Astrocyte of the hippocampus (primary cell): ENCODE measurements around the gene TRMT2B.
A peak's percentile ranks its signal among the peaks of the same experiment; 100 is the strongest.
"Not testable (repeated sequence)": the region's sequence is repeated elsewhere in the genome, so short reads cannot be mapped to it uniquely, and the experiment has no call there.

Experiments
- DNase-seq: peaks from one replicate; pipeline ENCODE4 v3.0.0; 2011; ENCODE audit warnings: low read depth, low spot score

TRMT2B gene

GRCh38 chrX:101051549-101052302 lies at the start of gene TRMT2B:
TSS of gene TRMT2B (minus strand) at chrX:101052111. CDS start at chrX:101042289, 9,822 bp downstream.
- DNase-seq: peak; percentile 81

GRCh38 chrX:101097546-101098453 lies 45.9 kb upstream of the TRMT2B start, which contains the start of gene CENPI:
TSS of gene CENPI (plus strand) at chrX:101098204. CDS start at chrX:101101071, 2,867 bp downstream.
- DNase-seq: peak; percentile 97

GRCh38 chrX:101091817-101092216 lies 39.9 kb upstream of the TRMT2B start:
- DNase-seq: no peak

- no peak for DNase-seq
These were observed 29.3 kb upstream of the TRMT2B start for GRCh38 chrX:101081231-101081630.

- no peak for DNase-seq
These were observed 28.6 kb upstream of the TRMT2B start for GRCh38 chrX:101080326-101081124.

- no peak for DNase-seq
These were observed 27.9 kb upstream of the TRMT2B start for GRCh38 chrX:101079736-101080270.

- DNase-seq: peak; percentile 49
These were observed 27.0 kb upstream of the TRMT2B start, which contains the start of gene TMEM35A for GRCh38 chrX:101078716-101079598. TSS of gene TMEM35A (plus strand) at chrX:101078879. CDS start at chrX:101079003, 124 bp downstream.

GRCh38 chrX:101071582-101071981 lies 19.7 kb upstream of the TRMT2B start:
- no peak for DNase-seq

- DNase-seq: peak; percentile 36
These were observed 10.3 kb upstream of the TRMT2B start for GRCh38 chrX:101062176-101062575.

- no peak for DNase-seq
These were observed 5.3 kb upstream of the TRMT2B start for GRCh38 chrX:101057093-101057714.

GRCh38 chrX:101056551-101056950 lies 4.6 kb upstream of the TRMT2B start:
- DNase-seq: not testable (repeated sequence)

- no peak for DNase-seq
These were observed 760 bp downstream of the TRMT2B start for GRCh38 chrX:101051153-101051548.

GRCh38 chrX:101040197-101040596 lies 11.7 kb downstream of the TRMT2B start:
- no peak for DNase-seq

GRCh38 chrX:101037231-101037630 lies 14.7 kb downstream of the TRMT2B start:
- no peak for DNase-seq

- no peak for DNase-seq
These were observed 22.2 kb downstream of the TRMT2B start for GRCh38 chrX:101029665-101030064.

GRCh38 chrX:101028562-101028961 lies 23.3 kb downstream of the TRMT2B start:
- no peak for DNase-seq

- DNase-seq: no peak
These were observed 26.8 kb downstream of the TRMT2B start for GRCh38 chrX:101025126-101025525.

GRCh38 chrX:101022020-101022419 lies 29.9 kb downstream of the TRMT2B start:
- no peak for DNase-seq

- not testable (repeated sequence) for DNase-seq
These were observed 39.9 kb downstream of the TRMT2B start for GRCh38 chrX:101012031-101012430.

- DNase-seq: no peak
These were observed 42.8 kb downstream of the TRMT2B start for GRCh38 chrX:101009090-101009489.
